MCF 10A (cell line): ENCODE measurements around the gene MTUS2. TPM values are rescaled to one million over a fixed set of nuclear protein-coding genes. Genes with fewer than 3 reads are reported as not detected.

Source experiments
- BruUV-seq: library from RNA; stranded (reverse); fragments of 400-500 nt; replicated peaks from 2 replicates; lab custom pipeline; 2021; lab: Mats Ljungman, UMichigan
- CTCF ChIA-PET: fragments of 300-600 bp; sonication (Branson Sonifier 250); formaldehyde crosslinking; extraction: SDS; loops from one replicate; lab custom pipeline; 2021; ENCODE audit warnings: antibody characterized with exemption, inconsistent platforms; lab: Yijun Ruan, JAX
- POLR2A ChIA-PET: fragments of 300-600, 350-650 bp; sonication (Branson Sonifier 250); formaldehyde crosslinking; extraction: SDS; loops from one replicate; lab custom pipeline; 2020; ENCODE audit warnings: antibody characterized with exemption, inconsistent platforms; lab: Yijun Ruan, JAX
- DNase-seq: peaks from one replicate; pipeline ENCODE4 v3.0.0-alpha.2; 2018; ENCODE audit not compliant: unreplicated experiment
- H3K27ac Mint-ChIP-seq: one replicate; pipeline ENCODE4 v1.8.0; 2022; ENCODE audit warnings: mild to moderate bottlenecking, low read depth, mixed read lengths; ENCODE audit not compliant: unreplicated experiment
- H3K27me3 Mint-ChIP-seq: one replicate; pipeline ENCODE4 v1.8.0; 2022; ENCODE audit warnings: mixed read lengths; ENCODE audit not compliant: insufficient read depth, unreplicated experiment
- H3K36me3 Mint-ChIP-seq: one replicate; pipeline ENCODE4 v1.8.0; 2022; ENCODE audit warnings: mild to moderate bottlenecking, moderate library complexity, mixed read lengths; ENCODE audit not compliant: insufficient read depth, unreplicated experiment
- H3K4me1 Mint-ChIP-seq: one replicate; pipeline ENCODE4 v1.8.0; 2022; ENCODE audit warnings: mixed read lengths; ENCODE audit not compliant: insufficient read depth, unreplicated experiment
- H3K4me3 Mint-ChIP-seq: one replicate; pipeline ENCODE4 v1.8.0; 2022; ENCODE audit warnings: mild to moderate bottlenecking, moderate library complexity, mixed read lengths; ENCODE audit not compliant: unreplicated experiment
- H3K9me3 Mint-ChIP-seq: one replicate; pipeline ENCODE4 v1.8.0; 2022; ENCODE audit warnings: mixed read lengths; ENCODE audit not compliant: unreplicated experiment
- intact Hi-C: fragments of 100-400 bp; cut with micrococcal nuclease; formaldehyde crosslinking; loops from 2 replicates; pipeline ENCODE4 v1.14.1; 2022
- total RNA-seq: library from RNA; stranded (reverse); gene quantifications from 2 replicates; pipeline ENCODE4 v1.2.3, GENCODE V29; 2022
- TF ChIP-seq, protein P1 (sequence below): fragments of 200-600 bp; IDR thresholded peaks from one replicate; pipeline ENCODE4 v1.8.0; 2022; ENCODE audit warnings: antibody characterized with exemption, mild to moderate bottlenecking; ENCODE audit not compliant: unreplicated experiment

The MTUS2 gene
- total RNA-seq, 1 experiment from 2014 or later, result not detected

- Mint-ChIP-seq H3K36me3 (no peaks in the 10 kb centered on the region), H3K4me1 (no peaks in the 10 kb centered on the region), H3K27me3 (no peaks in the 10 kb centered on the region), H3K4me3 (no peak overlapping the region), H3K9me3 (peaks cover 23% of the 10 kb centered on the region), H3K27ac (no peak overlapping the region)
- no TSS peak for BruUV-seq
- CTCF ChIA-PET, result no interaction called here
- TF ChIP-seq, protein P1, sequence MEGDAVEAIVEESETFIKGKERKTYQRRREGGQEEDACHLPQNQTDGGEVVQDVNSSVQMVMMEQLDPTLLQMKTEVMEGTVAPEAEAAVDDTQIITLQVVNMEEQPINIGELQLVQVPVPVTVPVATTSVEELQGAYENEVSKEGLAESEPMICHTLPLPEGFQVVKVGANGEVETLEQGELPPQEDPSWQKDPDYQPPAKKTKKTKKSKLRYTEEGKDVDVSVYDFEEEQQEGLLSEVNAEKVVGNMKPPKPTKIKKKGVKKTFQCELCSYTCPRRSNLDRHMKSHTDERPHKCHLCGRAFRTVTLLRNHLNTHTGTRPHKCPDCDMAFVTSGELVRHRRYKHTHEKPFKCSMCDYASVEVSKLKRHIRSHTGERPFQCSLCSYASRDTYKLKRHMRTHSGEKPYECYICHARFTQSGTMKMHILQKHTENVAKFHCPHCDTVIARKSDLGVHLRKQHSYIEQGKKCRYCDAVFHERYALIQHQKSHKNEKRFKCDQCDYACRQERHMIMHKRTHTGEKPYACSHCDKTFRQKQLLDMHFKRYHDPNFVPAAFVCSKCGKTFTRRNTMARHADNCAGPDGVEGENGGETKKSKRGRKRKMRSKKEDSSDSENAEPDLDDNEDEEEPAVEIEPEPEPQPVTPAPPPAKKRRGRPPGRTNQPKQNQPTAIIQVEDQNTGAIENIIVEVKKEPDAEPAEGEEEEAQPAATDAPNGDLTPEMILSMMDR, result no peak
- DNase-seq, result no peak
- intact Hi-C loops, result no loop called here
- POLR2A ChIA-PET, result no interaction called here
Observed at GRCh38 chr13:29028868-29029267, 208.7 kb downstream of the MTUS2 start.

DNA sequence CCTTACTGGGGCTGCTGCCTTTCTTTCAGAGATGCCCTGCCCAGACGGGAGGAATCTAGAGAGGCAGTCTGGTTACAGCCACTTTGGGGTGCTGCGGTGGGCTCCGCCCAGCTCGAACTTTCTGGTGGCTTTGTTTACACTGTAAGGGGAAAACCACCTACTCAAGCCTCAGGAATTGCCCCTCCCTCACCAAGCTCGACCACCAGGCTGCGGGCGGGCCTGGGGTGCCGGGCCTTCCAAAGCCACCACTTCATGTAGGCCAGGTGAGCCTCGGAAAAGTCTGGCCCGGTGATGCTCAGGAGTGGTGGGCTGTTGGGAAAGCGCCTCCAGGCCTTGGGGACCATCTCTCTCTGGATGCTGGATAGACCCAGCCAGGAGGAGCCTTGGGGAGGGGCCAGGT lies 218.6 kb downstream of the MTUS2 start:
- intact Hi-C loops, result no loop called here
- no peaks in the 10 kb centered on the region for H3K36me3 Mint-ChIP-seq
- ChIA-PET CTCF (no interaction called here), POLR2A (no interaction called here)
- TF ChIP-seq, protein P1, result no peak
- no TSS peak for BruUV-seq
- H3K27ac Mint-ChIP-seq, result no peak overlapping the region
- no peak overlapping the region for H3K4me3 Mint-ChIP-seq
- no peak for DNase-seq
- peaks cover 30% of the 10 kb centered on the region for H3K9me3 Mint-ChIP-seq
- no peaks in the 10 kb centered on the region for H3K27me3 Mint-ChIP-seq
- no peaks in the 10 kb centered on the region for H3K4me1 Mint-ChIP-seq

GRCh38 chr13:29039212-29039611 lies 219.1 kb downstream of the MTUS2 start:
- Mint-ChIP-seq H3K36me3 (no peaks in the 10 kb centered on the region), H3K4me3 (no peak overlapping the region), H3K27me3 (no peaks in the 10 kb centered on the region), H3K9me3 (peaks cover 28% of the 10 kb centered on the region), H3K27ac (no peak overlapping the region), H3K4me1 (no peaks in the 10 kb centered on the region)
- ChIA-PET CTCF (no interaction called here), POLR2A (no interaction called here)
- TF ChIP-seq, protein P1, result no peak
- intact Hi-C loops, result no loop called here
- BruUV-seq, result no TSS peak
- DNase-seq, result no peak

DNA sequence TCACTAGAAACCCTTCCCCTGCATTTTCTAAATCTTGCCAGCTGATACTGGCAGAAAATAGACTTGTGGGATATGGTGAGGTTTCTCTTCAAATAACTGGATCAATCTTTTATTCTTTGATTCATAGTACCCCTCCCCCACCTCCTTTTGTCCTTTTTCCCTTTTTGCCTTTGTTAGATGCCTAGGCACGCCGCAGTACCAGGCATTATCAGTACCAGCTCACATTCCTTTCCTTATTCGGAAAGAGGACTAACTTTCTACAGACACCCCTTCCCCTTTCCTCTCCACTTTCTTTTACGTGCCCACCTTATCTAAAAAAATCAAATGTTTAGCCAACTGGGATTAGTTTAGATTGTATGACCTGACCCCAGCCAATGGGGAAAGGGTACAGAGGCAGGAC lies 226.4 kb downstream of the MTUS2 start:
- no peak overlapping the region for H3K27ac Mint-ChIP-seq
- H3K9me3 Mint-ChIP-seq, result peaks cover 53% of the 10 kb centered on the region
- no peak overlapping the region for H3K4me3 Mint-ChIP-seq
- POLR2A ChIA-PET, result no interaction called here
- TF ChIP-seq, protein P1, result no peak
- no peaks in the 10 kb centered on the region for H3K36me3 Mint-ChIP-seq
- CTCF ChIA-PET, result interaction anchor here (0.7 kb wide), 2 partner anchors 1362 to 1772 kb away, joined by 3 to 5 read pairs; no protein-coding TSS in a partner anchor
- intact Hi-C loops, result no loop called here
- H3K27me3 Mint-ChIP-seq, result no peaks in the 10 kb centered on the region
- no peaks in the 10 kb centered on the region for H3K4me1 Mint-ChIP-seq
- no peak for DNase-seq
- no TSS peak for BruUV-seq
